ENCODE results near the gene IER3.

GRCh38 chr6:30775104-30775503, 30.8 kb upstream of the IER3 start:
- TF ChIP-seq CTCF (IDR thresholded peaks at IDR 0.05 in 8 of 11, conservative IDR thresholded peaks at IDR 0.05 in 3 of 11) (no peak), POLR2A (IDR thresholded peaks at IDR 0.05) (no peak), POLR2AphosphoS5 (IDR thresholded peaks at IDR 0.05) (no peak)

Measured in spleen (tissue), 7 donors.